DOHH2 (cell line): ENCODE measurements around the gene HSBP1.
A peak's percentile ranks its signal among the peaks of the same experiment; 100 is the strongest.

Source experiments
- H3F3A ChIP-seq: fragments of 200-600 bp; sonication (generic), shearing (Covaris generic); 2 replicates; pipeline ENCODE4 v1.6.0; 2016; ENCODE audit warnings: antibody characterized with exemption, mild to moderate bottlenecking; ENCODE audit not compliant: control insufficient read depth, insufficient read depth
- H3K27ac ChIP-seq: fragments of 200-600 bp; sonication (generic); 2 replicates; pipeline ENCODE4 v1.5.1; 2014; ENCODE audit warnings: low read depth, mild to moderate bottlenecking, low read length, moderate library complexity
- H3K27me3 ChIP-seq: fragments of 200-600 bp; sonication (generic); 2 replicates; pipeline ENCODE4 v1.6.1; 2014; ENCODE audit warnings: mild to moderate bottlenecking, low read length, mixed read lengths; ENCODE audit not compliant: control insufficient read depth
- H3K36me3 ChIP-seq: fragments of 200-600 bp; sonication (generic); 2 replicates; pipeline ENCODE4 v1.6.1; 2014; ENCODE audit warnings: mild to moderate bottlenecking, low read length, moderate library complexity, mixed read lengths; ENCODE audit not compliant: control insufficient read depth
- H3K4me1 ChIP-seq: fragments of 200-600 bp; sonication (generic); 2 replicates; pipeline ENCODE4 v1.6.1; 2014; ENCODE audit warnings: mild to moderate bottlenecking, low read length, mixed read lengths; ENCODE audit not compliant: control insufficient read depth
- H3K4me2 ChIP-seq: fragments of 200-600 bp; sonication (generic); 2 replicates; pipeline ENCODE4 v1.6.0; 2014; ENCODE audit warnings: mild to moderate bottlenecking, low read length, moderate library complexity
- H3K4me3 ChIP-seq: fragments of 200-600 bp; sonication (generic); 2 replicates; pipeline ENCODE4 v1.5.1; 2014; ENCODE audit warnings: mild to moderate bottlenecking, low read length, mixed read lengths
- H3K79me2 ChIP-seq: fragments of 200-600 bp; sonication (generic); 2 replicates; pipeline ENCODE4 v1.6.1; 2014; ENCODE audit warnings: mild to moderate bottlenecking, low read length, mixed read lengths; ENCODE audit not compliant: control insufficient read depth
- H3K9me2 ChIP-seq: fragments of 200-600 bp; sonication (generic); replicated peaks from 2 replicates; pipeline ENCODE4 v1.6.1; 2014; ENCODE audit warnings: mild to moderate bottlenecking, low read length, mixed read lengths; ENCODE audit not compliant: control insufficient read depth
- H3K9me3 ChIP-seq: fragments of 200-600 bp; sonication (generic); 2 replicates; pipeline ENCODE4 v1.6.1; 2014; ENCODE audit warnings: antibody characterized with exemption, low read length, mixed read lengths; ENCODE audit not compliant: control insufficient read depth, insufficient read depth
- H4K20me1 ChIP-seq: fragments of 200-600 bp; sonication (generic); 2 replicates; pipeline ENCODE4 v1.6.0; 2014; ENCODE audit warnings: low read depth, mild to moderate bottlenecking, antibody characterized with exemption, low read length, moderate library complexity; ENCODE audit not compliant: control insufficient read depth, insufficient read depth
- CTCF ChIP-seq: fragments of 200-600 bp; sonication (generic); IDR thresholded peaks from one replicate; pipeline ENCODE4 v1.5.1; 2014; ENCODE audit warnings: antibody characterized with exemption, mild to moderate bottlenecking, low read depth, low read length; ENCODE audit not compliant: poor library complexity, severe bottlenecking
- EZH2phosphoT487 ChIP-seq: fragments of 200-600 bp; sonication (generic); IDR thresholded peaks from 2 replicates; pipeline ENCODE4 v1.6.1; 2017; ENCODE audit warnings: borderline replicate concordance, mild to moderate bottlenecking, antibody characterized with exemption, low read length, moderate library complexity, mixed read lengths

Gene HSBP1

GRCh38 chr16:83789642-83790401 lies 18.0 kb upstream of the HSBP1 start:
- Histone ChIP-seq H3K4me1 (no peaks in the 10 kb centered on the region), H3K79me2 (no peaks in the 10 kb centered on the region), H3K9me3 (no peaks in the 10 kb centered on the region), H3F3A (no peaks in the 10 kb centered on the region), H4K20me1 (no peaks in the 10 kb centered on the region), H3K4me2 (no peak overlapping the region), H3K9me2 (no peaks in the 10 kb centered on the region), H3K27ac (no peak overlapping the region), H3K27me3 (no peaks in the 10 kb centered on the region), H3K4me3 (no peak overlapping the region), H3K36me3 (no peaks in the 10 kb centered on the region)
- TF ChIP-seq EZH2phosphoT487 = no peak
- no peak for TF ChIP-seq CTCF

- peaks cover 2% of the 10 kb centered on the region for H3K27me3 ChIP-seq
- H3K4me2 ChIP-seq = no peak overlapping the region
- H3K27ac ChIP-seq = no peak overlapping the region
- no peaks in the 10 kb centered on the region for H3K4me1 ChIP-seq
- H3K36me3 ChIP-seq = no peaks in the 10 kb centered on the region
- no peaks in the 10 kb centered on the region for H3K9me2 ChIP-seq
- TF ChIP-seq CTCF (no peak), EZH2phosphoT487 (no peak)
- no peaks in the 10 kb centered on the region for H3K79me2 ChIP-seq
- no peaks in the 10 kb centered on the region for H3K9me3 ChIP-seq
- H4K20me1 ChIP-seq = no peaks in the 10 kb centered on the region
- H3K4me3 ChIP-seq = no peak overlapping the region
- H3F3A ChIP-seq = no peaks in the 10 kb centered on the region
These were observed 15.9 kb upstream of the HSBP1 start for GRCh38 chr16:83791916-83792315.

- peak; percentile 14 for TF ChIP-seq CTCF
- TF ChIP-seq EZH2phosphoT487 = no peak
- Histone ChIP-seq H3K36me3 (no peaks in the 10 kb centered on the region), H3K27me3 (peaks cover 7% of the 10 kb centered on the region), H3K4me1 (no peaks in the 10 kb centered on the region), H3K9me3 (no peaks in the 10 kb centered on the region), H3K27ac (no peak overlapping the region), H3K9me2 (no peaks in the 10 kb centered on the region), H4K20me1 (no peaks in the 10 kb centered on the region), H3F3A (no peaks in the 10 kb centered on the region), H3K79me2 (no peaks in the 10 kb centered on the region), H3K4me3 (no peak overlapping the region), H3K4me2 (no peak overlapping the region)
These were observed 15.4 kb upstream of the HSBP1 start for GRCh38 chr16:83792391-83792790.
